H9 (cell line): ENCODE results near the gene MIEF1. TPM values are rescaled to one million over a fixed set of nuclear protein-coding genes. Genes with fewer than 3 reads are reported as not detected.

ENCODE experiments used
- DNase-seq: peaks from one replicate; pipeline ENCODE4 v3.0.0-alpha.2; 2017
- H2AFZ ChIP-seq: one replicate; pipeline ENCODE4 v1.6.1; 2013; ENCODE audit warnings: mild to moderate bottlenecking, low read length, control low read depth, moderate library complexity
- H2AK5ac ChIP-seq: 2 replicates; pipeline ENCODE4 v1.6.1; 2013; ENCODE audit warnings: low read length, control low read depth, mixed read lengths; ENCODE audit not compliant: insufficient read length
- H2BK120ac ChIP-seq: one replicate; pipeline ENCODE4 v1.6.1; 2013; ENCODE audit warnings: low read depth, mild to moderate bottlenecking, low read length, control low read depth, inconsistent platforms; ENCODE audit not compliant: poor library complexity, severe bottlenecking
- H2BK12ac ChIP-seq: 2 replicates; pipeline ENCODE4 v1.6.1; 2013; ENCODE audit warnings: low read length, control low read depth, mixed read lengths, low read depth; ENCODE audit not compliant: insufficient read length
- H2BK15ac ChIP-seq: 2 replicates; pipeline ENCODE4 v1.6.1; 2013; ENCODE audit warnings: low read depth, low read length, control low read depth
- H2BK20ac ChIP-seq: one replicate; pipeline ENCODE4 v1.6.1; 2013; ENCODE audit warnings: low read depth, mild to moderate bottlenecking, low read length, control low read depth, inconsistent platforms; ENCODE audit not compliant: poor library complexity, severe bottlenecking
- H2BK5ac ChIP-seq: 2 replicates; pipeline ENCODE4 v1.6.1; 2013; ENCODE audit warnings: low read length, control low read depth, mixed read lengths; ENCODE audit not compliant: insufficient read length
- H3K14ac ChIP-seq: 2 replicates; pipeline ENCODE4 v1.6.1; 2013; ENCODE audit warnings: low read length, control low read depth; ENCODE audit not compliant: insufficient read depth
- H3K18ac ChIP-seq: 2 replicates; pipeline ENCODE4 v1.6.1; 2013; ENCODE audit warnings: low read depth, mild to moderate bottlenecking, mixed read lengths, low read length, control low read depth; ENCODE audit not compliant: insufficient read length
- H3K23ac ChIP-seq: 2 replicates; pipeline ENCODE4 v1.6.1; 2013; ENCODE audit warnings: low read length, control low read depth, mixed read lengths, low read depth; ENCODE audit not compliant: insufficient read length
- H3K23me2 ChIP-seq: 2 replicates; pipeline ENCODE4 v1.6.1; 2013; ENCODE audit warnings: low read depth, mild to moderate bottlenecking, mixed read lengths, low read length, control low read depth; ENCODE audit not compliant: insufficient read length, poor library complexity, severe bottlenecking
- H3K27ac ChIP-seq: 2 replicates; pipeline ENCODE4 v1.5.1; 2013; ENCODE audit warnings: low read length, control low read depth, mixed read lengths, low read depth; ENCODE audit not compliant: insufficient read length
- H3K27me3 ChIP-seq: 2 replicates; pipeline ENCODE4 v1.6.1; 2013; ENCODE audit warnings: low read length, control low read depth, inconsistent platforms; ENCODE audit not compliant: insufficient read depth
- H3K4ac ChIP-seq: 2 replicates; pipeline ENCODE4 v1.6.1; 2013; ENCODE audit warnings: low read depth, mild to moderate bottlenecking, control low read depth, inconsistent platforms, low read length, moderate library complexity
- H3K4me1 ChIP-seq: 2 replicates; pipeline ENCODE4 v1.6.1; 2013; ENCODE audit warnings: low read length, control low read depth, inconsistent platforms; ENCODE audit not compliant: insufficient read depth
- H3K4me2 ChIP-seq: 2 replicates; pipeline ENCODE4 v1.6.1; 2013; ENCODE audit warnings: low read length, control low read depth, mixed read lengths; ENCODE audit not compliant: insufficient read length, insufficient read depth
- H3K56ac ChIP-seq: 2 replicates; pipeline ENCODE4 v1.6.1; 2013; ENCODE audit warnings: low read depth, mild to moderate bottlenecking, mixed read lengths, low read length, control low read depth; ENCODE audit not compliant: insufficient read length
- H3K79me1 ChIP-seq: 2 replicates; pipeline ENCODE4 v1.6.1; 2013; ENCODE audit warnings: low read depth, mild to moderate bottlenecking, moderate library complexity, low read length, control low read depth, inconsistent platforms; ENCODE audit not compliant: insufficient read depth, poor library complexity, severe bottlenecking
- H3K79me2 ChIP-seq: 2 replicates; pipeline ENCODE4 v1.6.1; 2013; ENCODE audit warnings: low read length, control low read depth, inconsistent platforms; ENCODE audit not compliant: insufficient read depth
- H3K9ac ChIP-seq: 2 replicates; pipeline ENCODE4 v1.6.1; 2013; ENCODE audit warnings: low read length, control low read depth, mixed read lengths; ENCODE audit not compliant: insufficient read length; ENCODE audit errors: extremely low read depth
- H3K9me3 ChIP-seq: one replicate; pipeline ENCODE4 v1.6.1; 2013; ENCODE audit warnings: low read depth, low read length, inconsistent platforms; ENCODE audit not compliant: control insufficient read depth
- H3T11ph ChIP-seq: one replicate; pipeline ENCODE4 v1.6.1; 2013; ENCODE audit warnings: mild to moderate bottlenecking, low read length, control low read depth, inconsistent platforms
- H4K20me1 ChIP-seq: one replicate; pipeline ENCODE4 v1.6.1; 2013; ENCODE audit not compliant: control insufficient read depth, insufficient read length, insufficient read depth
- H4K5ac ChIP-seq: 2 replicates; pipeline ENCODE4 v1.6.1; 2013; ENCODE audit warnings: low read depth, mild to moderate bottlenecking, mixed read lengths, low read length, control low read depth; ENCODE audit not compliant: insufficient read length
- H4K8ac ChIP-seq: replicated peaks from 2 replicates; pipeline ENCODE4 v1.6.1; 2013; ENCODE audit warnings: low read length, control low read depth, mixed read lengths, low read depth; ENCODE audit not compliant: insufficient read length
- H4K91ac ChIP-seq: 2 replicates; pipeline ENCODE4 v1.6.1; 2013; ENCODE audit warnings: low read depth, mild to moderate bottlenecking, moderate library complexity, mixed read lengths, low read length, control low read depth; ENCODE audit not compliant: insufficient read length
- H3K27ac Mint-ChIP-seq, 3 experiments: 2 replicates in 2 of 3; 3 replicates in 1 of 3; pipeline ENCODE4 v1.8.0; 2020 to 2021; ENCODE audit warnings: mixed read lengths in 3 of 3, mild to moderate bottlenecking in 1 of 3, moderate library complexity in 1 of 3
- H3K27me3 Mint-ChIP-seq: 2 replicates; pipeline ENCODE4 v1.8.0; 2021; ENCODE audit warnings: low read depth, mild to moderate bottlenecking, moderate library complexity, mixed read lengths
- H3K36me3 Mint-ChIP-seq, 3 experiments: 2 replicates in 2 of 3; 3 replicates in 1 of 3; pipeline ENCODE4 v1.8.0; 2020 to 2021; ENCODE audit warnings: low read depth in 3 of 3, mixed read lengths in 3 of 3; ENCODE audit not compliant: insufficient read depth in 1 of 3
- H3K4me1 Mint-ChIP-seq, 2 experiments: 2 replicates each; pipeline ENCODE4 v1.8.0; 2020; ENCODE audit warnings: mixed read lengths in 2 of 2
- H3K4me3 Mint-ChIP-seq, 2 experiments: 2 replicates in 1 of 2; 3 replicates in 1 of 2; pipeline ENCODE4 v1.8.0; 2020 to 2021; ENCODE audit warnings: mild to moderate bottlenecking in 2 of 2, mixed read lengths in 2 of 2, moderate library complexity in 1 of 2
- H3K9me3 Mint-ChIP-seq, 2 experiments: 2 replicates in 1 of 2; 3 replicates in 1 of 2; pipeline ENCODE4 v1.8.0; 2020; ENCODE audit warnings: mild to moderate bottlenecking in 2 of 2, mixed read lengths in 2 of 2, moderate library complexity in 1 of 2
- WGBS: extraction: QIAGEN DNeasy Blood & Tissue Kit; methylation state at CpG from one replicate; pipeline ENCODE4 v1.1.7; 2013; ENCODE audit warnings: missing lambda C conversion rate, low lambda C conversion rate, mixed read lengths; ENCODE audit not compliant: insufficient read length; ENCODE audit errors: extremely low coverage; 5-methylcytosine and 5-hydroxymethylcytosine counted together
- total RNA-seq: library from RNA; stranded (reverse); gene quantifications from 2 replicates; pipeline ENCODE4 v1.2.1, GENCODE V29; 2021
- TF ChIP-seq, protein P1 (sequence below): fragments of 200-600 bp; sonication (generic); conservative IDR thresholded peaks from 3 replicates; pipeline ENCODE4 v1.8.0; 2021; ENCODE audit warnings: antibody characterized with exemption, mild to moderate bottlenecking

The MIEF1 gene
- total RNA-seq, 1 experiment from 2014 or later, result 32.6 TPM

DNA sequence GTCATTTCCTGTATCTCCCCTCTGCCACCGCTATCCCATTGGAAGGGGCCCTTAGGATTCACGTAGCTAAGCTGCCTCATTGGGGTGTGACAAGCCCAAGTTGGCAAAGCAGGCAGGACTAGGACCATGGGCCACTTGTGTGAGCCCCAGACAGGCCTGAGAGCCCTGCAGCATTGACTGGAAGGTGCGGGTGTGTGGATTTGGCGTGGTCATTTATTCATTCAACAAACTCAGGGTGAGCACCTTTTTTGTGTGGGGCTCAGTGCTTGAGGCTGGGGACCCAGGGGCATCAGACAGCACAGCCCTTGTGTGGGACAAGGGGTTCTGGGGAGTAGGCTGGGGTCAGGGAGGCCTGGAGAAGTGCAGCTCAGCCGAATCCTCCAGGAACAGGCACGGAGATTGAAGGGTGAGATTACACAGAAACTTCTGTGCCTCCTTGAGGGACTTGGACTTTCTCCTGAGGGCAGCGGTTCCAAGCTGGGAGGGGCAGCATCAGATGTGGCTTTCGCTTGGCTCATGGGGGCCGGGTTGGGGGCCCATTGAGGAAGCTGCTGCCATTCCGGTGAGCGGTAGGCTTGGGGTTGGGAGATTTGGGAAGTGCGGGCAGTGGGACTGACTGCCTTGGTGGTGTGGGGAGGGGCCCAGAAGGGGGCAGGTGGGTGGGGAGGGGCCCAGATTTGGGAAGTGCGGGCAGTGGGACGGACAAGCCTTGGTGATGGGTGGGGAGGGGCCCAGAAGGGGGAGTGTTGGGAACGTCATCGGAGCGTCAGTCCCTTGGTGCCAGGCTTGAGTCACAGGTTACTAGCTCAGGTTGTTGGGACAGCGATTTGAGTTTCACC, 33.4 kb upstream of the MIEF1 start:
- Histone ChIP-seq H2BK20ac (no peak overlapping the region), H3K9ac (no peak overlapping the region), H2BK12ac (no peak overlapping the region), H3K4me1 (peaks cover 3% of the 10 kb centered on the region; the same call in 1 of the 2 replicates), H4K8ac (no peak overlapping the region), H3K79me2 (no peaks in the 10 kb centered on the region), H2BK120ac (no peak overlapping the region), H3K14ac (no peak overlapping the region; the same call in 1 of the 2 replicates), H3K4ac (no peak overlapping the region), H3K9me3 (no peaks in the 10 kb centered on the region), H3K27me3 (no peaks in the 10 kb centered on the region), H3K23ac (no peak overlapping the region), H4K5ac (no peak overlapping the region), H4K20me1 (peaks cover 2% of the 10 kb centered on the region), H3K18ac (no peak overlapping the region), H3K4me2 (no peak overlapping the region), H3K56ac (no peak overlapping the region), H2BK15ac (no peak overlapping the region), H3K27ac (no peak overlapping the region), H2AK5ac (no peak overlapping the region), H3T11ph (no peak overlapping the region), H4K91ac (no peak overlapping the region), H3K79me1 (no peaks in the 10 kb centered on the region), H3K23me2 (no peaks in the 10 kb centered on the region), H2BK5ac (no peak overlapping the region), H2AFZ (no peak overlapping the region)
- WGBS, result no CpG with 5 or more reads among the region's 18 CpGs
- TF ChIP-seq, protein P1, sequence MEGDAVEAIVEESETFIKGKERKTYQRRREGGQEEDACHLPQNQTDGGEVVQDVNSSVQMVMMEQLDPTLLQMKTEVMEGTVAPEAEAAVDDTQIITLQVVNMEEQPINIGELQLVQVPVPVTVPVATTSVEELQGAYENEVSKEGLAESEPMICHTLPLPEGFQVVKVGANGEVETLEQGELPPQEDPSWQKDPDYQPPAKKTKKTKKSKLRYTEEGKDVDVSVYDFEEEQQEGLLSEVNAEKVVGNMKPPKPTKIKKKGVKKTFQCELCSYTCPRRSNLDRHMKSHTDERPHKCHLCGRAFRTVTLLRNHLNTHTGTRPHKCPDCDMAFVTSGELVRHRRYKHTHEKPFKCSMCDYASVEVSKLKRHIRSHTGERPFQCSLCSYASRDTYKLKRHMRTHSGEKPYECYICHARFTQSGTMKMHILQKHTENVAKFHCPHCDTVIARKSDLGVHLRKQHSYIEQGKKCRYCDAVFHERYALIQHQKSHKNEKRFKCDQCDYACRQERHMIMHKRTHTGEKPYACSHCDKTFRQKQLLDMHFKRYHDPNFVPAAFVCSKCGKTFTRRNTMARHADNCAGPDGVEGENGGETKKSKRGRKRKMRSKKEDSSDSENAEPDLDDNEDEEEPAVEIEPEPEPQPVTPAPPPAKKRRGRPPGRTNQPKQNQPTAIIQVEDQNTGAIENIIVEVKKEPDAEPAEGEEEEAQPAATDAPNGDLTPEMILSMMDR, result no peak
- no peak overlapping the region; a peak in 1 of 7 replicates for H3K27ac Mint-ChIP-seq
- H3K4me3 Mint-ChIP-seq, result no peak overlapping the region; a peak in 1 of 5 replicates
- DNase-seq, result no peak
- H3K9me3 Mint-ChIP-seq, result no peaks in the 10 kb centered on the region
- H3K4me1 Mint-ChIP-seq, result peaks cover 33 to 41% of the 10 kb centered on the region in 2 experiments
- no peaks in the 10 kb centered on the region for H3K36me3 Mint-ChIP-seq
- H3K27me3 Mint-ChIP-seq, result peaks cover 20% of the 10 kb centered on the region
